A549 (cell line): Measurements from ENCODE around the gene AIRE. TPM values are rescaled to one million over a fixed set of nuclear protein-coding genes. Genes with fewer than 3 reads are reported as not detected.

Source experiments
- ATAC-seq, 2 experiments: fragments of 200-7000 bp in 1 of 2; fragments of >200 bp in 1 of 2; cut with Nextera tagmentation in 1 of 2; cut with Tn5 transposase in 1 of 2; 3 replicates each; pipeline versions ENCODE4 v1.8.0 to v1.9.1; 2018 to 2020; ENCODE audit warnings: mild to moderate bottlenecking in 1 of 2, moderate library complexity in 1 of 2
- CTCF ChIA-PET: fragments of 300-600 bp; sonication (Branson Sonifier 250); formaldehyde crosslinking; extraction: SDS; loops from one replicate; lab custom pipeline; 2021; ENCODE audit warnings: antibody characterized with exemption, inconsistent platforms; lab: Yijun Ruan, JAX
- POLR2A ChIA-PET: fragments of 350-600 bp; formaldehyde crosslinking; extraction: SDS; loops from one replicate; lab custom pipeline; 2021; ENCODE audit warnings: antibody characterized with exemption, inconsistent platforms; lab: Yijun Ruan, JAX
- DNase-seq, 2 experiments: peaks; one replicate each; pipeline versions ENCODE4 v3.0.0 to v3.0.0-alpha.2; 2011 to 2016; ENCODE audit warnings: low read depth in 1 of 2, low spot score in 1 of 2
- FAIRE-seq: peaks from 2 replicates; lab custom pipeline; 2011; peaks lifted over from hg19 to GRCh38; lab: Jason Lieb, UNC
- H3K27ac ChIP-seq, 2 experiments: fragments of >200 bp; sonication (Bioruptor Twin); formaldehyde crosslinking; 3 replicates each; pipeline ENCODE4 v1.5.1; 2016 to 2017
- H3K4me1 ChIP-seq: fragments of >200 bp; sonication (Bioruptor Twin); formaldehyde crosslinking; 3 replicates; pipeline ENCODE4 v1.6.1; 2016
- H3K4me2 ChIP-seq: fragments of >200 bp; sonication (Bioruptor Twin); formaldehyde crosslinking; 3 replicates; pipeline ENCODE4 v1.6.1; 2016
- H3K4me3 ChIP-seq: fragments of >200 bp; sonication (Bioruptor Twin); formaldehyde crosslinking; 3 replicates; pipeline ENCODE4 v1.5.1; 2016
- H3K9me3 ChIP-seq: fragments of >200 bp; sonication (Bioruptor Twin); formaldehyde crosslinking; 3 replicates; pipeline ENCODE4 v1.6.1; 2016
- CTCF ChIP-seq: fragments of >200 bp; sonication (Bioruptor Twin); formaldehyde crosslinking; IDR thresholded peaks from 3 replicates; pipeline ENCODE4 v1.5.1; 2016
- ELK1 ChIP-seq: fragments of 150-350 bp; IDR thresholded peaks from 2 replicates; pipeline ENCODE4 v1.6.1; 2014; ENCODE audit warnings: low read depth, mild to moderate bottlenecking, low read length
- FOSB ChIP-seq: fragments of 250-450 bp; sonication (Bioruptor Pico); IDR thresholded peaks from 2 replicates; pipeline ENCODE4 v1.5.0; 2020; ENCODE audit warnings: mild to moderate bottlenecking, moderate library complexity
- HDAC2 ChIP-seq: fragments of 200-600 bp; sonication (generic); IDR thresholded peaks from 2 replicates; pipeline ENCODE4 v1.6.1; 2016
- HEYL ChIP-seq: fragments of 250-450 bp; sonication (Bioruptor Pico); IDR thresholded peaks from 2 replicates; pipeline ENCODE4 v1.8.0; 2021; ENCODE audit warnings: mild to moderate bottlenecking, moderate library complexity
- MAX ChIP-seq: IDR thresholded peaks from 2 replicates; pipeline ENCODE4 v1.6.1; 2012
- POLR2AphosphoS2 ChIP-seq: conservative IDR thresholded peaks from 2 replicates; pipeline ENCODE4 v1.6.1; 2012; ENCODE audit warnings: low read length, improper control_type of control experiment, inconsistent platforms
- REST ChIP-seq: fragments of 200-600 bp; sonication (generic); IDR thresholded peaks from 2 replicates; pipeline ENCODE4 v1.6.1; 2016; ENCODE audit warnings: antibody characterized with exemption, mild to moderate bottlenecking, moderate library complexity
- TFCP2L1 ChIP-seq: fragments of 250-450 bp; sonication (Bioruptor Pico); IDR thresholded peaks from 2 replicates; pipeline ENCODE4 v1.5.0; 2021; ENCODE audit warnings: mild to moderate bottlenecking
- USF2 ChIP-seq: fragments of 450-650 bp; IDR thresholded peaks from 2 replicates; pipeline ENCODE4 v1.6.1; 2014; ENCODE audit warnings: antibody characterized with exemption
- ZSCAN20 ChIP-seq: fragments of 250-450 bp; sonication (Bioruptor Pico); IDR thresholded peaks from 2 replicates; pipeline ENCODE4 v1.8.0; 2022; ENCODE audit warnings: mild to moderate bottlenecking, moderate library complexity
- WGBS: methylation state at CpG from one replicate; pipeline ENCODE4 v1.1.6; 2017; ENCODE audit errors: missing lambda C conversion rate; 5-methylcytosine and 5-hydroxymethylcytosine counted together
- polyA plus RNA-seq, 4 experiments: library from polyadenylated mRNA; depleted of rRNA in 3 of 4; stranded (reverse); fragments of >200 nt; fragmentation: RNase III in 1 of 4; extraction: RNeasy Plus Mini Kit Qiagen cat#74134 plus additional on column Dnase treatment in 1 of 4; gene quantifications; 2 replicates in 3 of 4; 3 replicates in 1 of 4; pipeline ENCODE4 v1.2.3, GENCODE V29; 2011 to 2017

The AIRE gene
- polyA plus RNA-seq, 2 of the 4 experiments (the other 2 are of a cell fraction): not detected

GRCh38 chr21:44326272-44326647 lies 40.6 kb downstream of the AIRE start:
- FAIRE-seq (no peak), DNase-seq (no peak), ATAC-seq (no peak)
- H3K4me2 ChIP-seq: no peak overlapping the region
- H3K9me3 ChIP-seq: no peaks in the 10 kb centered on the region
- H3K27ac ChIP-seq: no peak overlapping the region
- CTCF ChIA-PET: interaction anchor here (0.8 to 1.5 kb wide), 3 partner anchors 9 to 22 kb away, joined by 3 to 7 read pairs (median 4); no protein-coding TSS in a partner anchor
- POLR2A ChIA-PET: no interaction called here
- no peaks in the 10 kb centered on the region for H3K4me1 ChIP-seq
- no peak for TF ChIP-seq HDAC2
- TF ChIP-seq POLR2AphosphoS2: no peak
- no peak for TF ChIP-seq TFCP2L1
- TF ChIP-seq FOSB (CRISPR knock-in tag): no peak
- TF ChIP-seq USF2: no peak
- TF ChIP-seq ZSCAN20 (CRISPR knock-in tag): no peak
- no peak overlapping the region for H3K4me3 ChIP-seq
- WGBS: no CpG with 5 or more reads among the region's 13 CpGs

GRCh38 chr21:44326716-44327602 lies 41.3 kb downstream of the AIRE start:
- Histone ChIP-seq H3K9me3 (no peaks in the 10 kb centered on the region), H3K4me2 (no peak overlapping the region), H3K4me3 (no peak overlapping the region), H3K4me1 (no peaks in the 10 kb centered on the region), H3K27ac (no peak overlapping the region)
- ATAC-seq: no peak
- DNase-seq: no peak
- TF ChIP-seq REST (no peak), MAX (no peak), ELK1 (no peak), USF2 (no peak), CTCF (no peak), HEYL (CRISPR knock-in tag) (no peak)
- CTCF ChIA-PET: interaction anchor here (1.0 kb wide), 1 partner anchor 8 kb away, joined by 4 read pairs; no protein-coding TSS in a partner anchor
- POLR2A ChIA-PET: interaction anchor here (1.4 kb wide), 1 partner anchor 12 kb away, joined by 6 read pairs; the partner anchor contains the start of gene CFAP410
- FAIRE-seq: no peak
- 100% methylated on average over 2 of the region's 26 CpGs for WGBS
